GM18909 (cell line): ENCODE data around the gene DUOXA1.
"Not testable (repeated sequence)": the region's sequence is repeated elsewhere in the genome, so short reads cannot be mapped to it uniquely, and the experiment has no call there.

Source experiments
- ATAC-seq: cut with Tn5 transposase; IDR thresholded peaks from one replicate; pipeline ENCODE4 v1.9.1; 2021; ENCODE audit warnings: mild to moderate bottlenecking; ENCODE audit not compliant: unreplicated experiment, poor library complexity

Gene DUOXA1

DNA sequence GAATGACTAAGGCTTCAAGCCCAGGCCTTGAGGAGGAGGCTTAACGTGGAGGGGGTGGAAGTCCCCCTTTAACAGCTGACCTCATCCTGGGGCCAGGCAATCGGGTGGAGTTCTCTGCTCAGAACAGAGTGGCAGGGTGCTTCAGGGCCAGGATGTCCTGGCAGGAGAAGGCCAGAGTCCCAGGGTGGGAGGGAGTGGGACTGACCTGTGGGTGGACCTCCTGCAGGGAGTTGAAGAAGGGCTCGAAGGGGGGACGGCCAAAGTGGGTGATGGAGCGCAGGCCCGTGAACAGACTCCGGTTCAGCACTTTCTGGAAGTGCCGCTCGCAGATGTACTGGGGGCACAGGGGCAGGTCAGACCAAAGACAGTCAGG is 35.3 kb downstream of the DUOXA1 start:
- ATAC-seq: no peak

DNA sequence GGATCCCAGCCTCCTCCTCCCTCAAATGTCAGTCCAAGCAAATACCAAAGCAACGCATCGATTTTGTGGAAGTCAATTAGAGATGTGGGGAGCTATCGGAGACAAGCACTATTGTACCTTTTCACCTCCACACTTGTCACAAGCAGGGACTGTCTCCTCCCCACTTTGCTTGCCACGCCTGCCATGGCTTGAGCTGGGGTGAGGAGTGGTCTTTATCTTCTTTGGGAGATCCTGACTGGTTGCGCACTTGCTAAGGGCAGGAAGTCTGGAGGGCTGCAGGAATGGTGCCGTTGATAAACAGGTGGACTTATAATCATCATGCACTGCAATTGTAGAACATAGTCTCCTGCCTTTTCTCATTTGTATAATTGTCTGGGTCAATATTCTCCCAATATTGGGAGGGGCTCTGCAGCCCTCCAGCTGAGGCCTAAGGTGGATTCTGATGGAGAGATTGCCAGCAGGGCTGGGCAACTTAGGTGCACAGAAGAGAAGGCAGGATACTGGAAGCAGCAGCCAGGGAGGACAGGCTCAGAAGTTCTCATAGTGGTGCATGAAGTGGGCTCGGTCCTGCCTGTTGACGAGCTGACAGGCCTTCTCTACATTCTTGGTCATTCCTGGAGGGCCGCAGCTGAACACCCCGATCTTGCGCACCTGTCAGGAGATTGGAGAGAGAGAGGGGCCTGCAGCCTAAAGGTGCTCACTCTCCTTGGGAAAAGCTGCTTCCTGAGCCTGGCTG is 35.9 kb downstream of the DUOXA1 start:
- ATAC-seq: no peak

GRCh38 chr15:45093013-45093412 is 36.7 kb downstream of the DUOXA1 start:
- ATAC-seq: no peak

- no peak for ATAC-seq
Measured at GRCh38 chr15:45091576-45091975, 38.1 kb downstream of the DUOXA1 start.

- no peak for ATAC-seq
Measured at GRCh38 chr15:45091161-45091560, 38.5 kb downstream of the DUOXA1 start.

GRCh38 chr15:45089712-45090373 is 39.8 kb downstream of the DUOXA1 start:
- ATAC-seq: no peak

GRCh38 chr15:45088801-45089711 is 40.6 kb downstream of the DUOXA1 start:
- ATAC-seq: no peak

DNA sequence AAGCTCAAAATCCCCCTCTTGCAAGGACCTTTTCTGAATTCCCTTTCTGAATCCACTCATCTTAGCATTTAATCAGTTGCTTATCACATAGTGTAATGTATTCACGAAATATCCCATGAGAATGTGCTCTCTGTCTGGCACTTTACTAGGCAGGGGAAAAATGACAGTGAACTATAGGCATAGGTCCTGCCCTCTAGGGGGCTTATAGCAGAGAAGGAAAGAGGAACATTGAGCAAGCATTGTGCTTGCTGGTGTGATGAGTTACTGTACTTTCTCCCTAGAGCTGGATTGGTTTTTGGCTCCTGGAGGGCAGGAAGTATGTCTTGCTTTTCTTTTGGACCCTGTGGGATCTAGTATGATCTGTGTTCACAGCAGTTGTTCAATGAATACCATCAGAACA is 42.2 kb downstream of the DUOXA1 start:
- no peak for ATAC-seq

GRCh38 chr15:45084163-45084562 is 45.5 kb downstream of the DUOXA1 start:
- ATAC-seq: no peak

GRCh38 chr15:45083223-45083622 is 46.5 kb downstream of the DUOXA1 start:
- ATAC-seq: no peak

DNA sequence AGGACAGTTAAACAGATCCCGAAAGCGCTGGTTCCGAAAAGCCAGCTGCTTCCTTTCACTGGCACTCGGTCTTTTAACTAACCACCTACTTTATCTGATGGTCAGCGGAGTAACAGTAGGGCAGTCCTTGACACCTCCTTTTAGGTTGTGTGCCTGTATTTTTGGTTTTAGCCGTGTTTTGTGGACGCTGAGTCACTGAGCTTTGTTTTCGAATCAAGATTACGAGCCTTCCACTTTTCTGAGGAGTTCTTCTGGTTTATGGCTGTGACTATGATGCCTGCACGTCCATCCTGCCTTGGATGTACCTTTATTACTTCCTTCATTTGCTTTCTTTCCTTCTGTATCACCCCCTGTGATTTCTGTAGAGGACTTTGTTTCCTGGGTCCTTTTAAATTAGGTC is 47.3 kb downstream of the DUOXA1 start:
- not testable (repeated sequence) for ATAC-seq

DNA sequence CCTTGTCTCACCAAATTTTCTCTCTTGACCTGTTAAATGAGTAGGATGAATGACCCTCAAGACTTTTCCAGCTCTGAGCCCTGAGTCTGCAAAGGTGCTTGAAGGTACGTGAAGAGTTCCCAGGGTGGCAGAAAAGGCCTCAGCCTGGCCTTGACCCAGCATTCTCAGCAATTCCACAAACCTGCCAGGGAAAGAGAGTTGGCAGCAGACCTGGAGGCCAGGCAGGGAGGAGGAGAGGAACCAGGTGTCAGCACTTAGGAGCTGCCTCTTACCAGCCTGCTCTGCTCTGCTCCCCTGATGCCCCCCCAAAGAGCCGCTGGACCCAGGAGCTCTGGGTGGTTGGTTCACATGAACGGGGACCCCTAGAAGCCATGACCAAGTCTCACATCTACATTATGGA is 49.1 kb downstream of the DUOXA1 start:
- ATAC-seq: not testable (repeated sequence)

DNA sequence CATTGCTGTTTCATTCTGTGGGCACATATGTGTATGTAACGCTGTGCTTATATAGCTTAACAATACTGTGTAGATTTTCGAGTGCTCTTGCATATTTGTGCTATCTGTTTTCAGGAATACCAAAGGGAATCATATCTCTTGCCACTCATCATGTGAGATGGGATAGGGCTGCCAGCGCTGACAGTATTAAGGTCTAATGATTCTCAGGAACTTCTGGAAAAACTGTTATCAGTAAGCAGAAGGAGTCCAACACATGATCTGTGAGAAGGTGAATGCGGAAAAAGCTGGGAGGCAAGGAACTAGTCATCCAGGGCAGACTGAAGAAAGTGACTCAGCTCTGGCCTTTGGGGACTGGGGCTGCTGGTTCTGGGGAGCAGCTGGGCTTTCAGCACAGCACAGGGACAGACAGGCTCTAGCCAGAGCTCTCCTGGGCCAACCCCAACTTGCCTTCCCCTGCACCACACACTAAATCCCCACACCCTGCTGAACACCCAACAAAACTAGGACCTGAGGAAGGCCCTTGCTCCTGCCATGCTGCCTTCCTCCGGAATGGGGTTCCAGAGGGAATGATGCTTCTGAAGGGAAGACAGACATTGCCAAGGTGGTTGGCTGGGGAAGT is 49.9 kb downstream of the DUOXA1 start:
- ATAC-seq: not testable (repeated sequence)

DNA sequence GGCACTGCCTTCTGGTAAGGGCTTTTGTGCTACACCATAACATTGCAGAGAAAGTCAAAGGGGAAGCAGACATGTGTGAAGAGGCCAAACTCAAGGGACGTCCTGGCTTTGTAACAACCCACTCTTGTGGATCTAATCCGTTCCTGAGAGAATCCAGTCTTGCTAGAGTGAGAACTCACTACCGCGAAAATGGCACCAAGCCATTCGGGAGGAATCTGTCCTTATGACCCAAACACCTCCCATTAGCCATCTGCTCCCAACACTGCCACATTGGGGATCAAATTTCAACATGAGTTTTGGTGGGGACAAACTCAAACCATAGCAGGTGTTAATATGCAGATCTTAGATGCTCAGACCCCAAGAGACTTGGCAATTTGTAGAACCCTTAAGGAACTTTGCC is 50.5 kb downstream of the DUOXA1 start:
- not testable (repeated sequence) for ATAC-seq

DNA sequence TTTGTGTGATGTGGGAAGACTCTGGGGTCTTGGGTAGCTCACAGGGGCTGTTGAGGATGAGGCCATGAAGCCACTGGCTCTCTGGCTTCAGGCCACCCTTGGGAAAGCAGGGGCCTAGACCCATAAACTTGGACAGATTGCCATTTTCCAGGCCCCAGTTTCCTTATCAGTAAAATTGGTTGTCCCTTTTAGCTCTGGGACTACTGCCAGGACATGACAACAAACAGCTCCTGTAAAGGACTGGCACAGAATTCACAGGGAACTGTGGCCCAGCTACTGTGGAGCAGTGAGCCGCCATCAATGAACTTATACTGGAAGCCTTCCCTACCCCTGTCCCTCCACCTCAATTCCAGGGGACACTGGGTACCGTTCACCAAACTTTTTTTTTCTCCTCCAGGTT is 52.3 kb downstream of the DUOXA1 start:
- not testable (repeated sequence) for ATAC-seq

DNA sequence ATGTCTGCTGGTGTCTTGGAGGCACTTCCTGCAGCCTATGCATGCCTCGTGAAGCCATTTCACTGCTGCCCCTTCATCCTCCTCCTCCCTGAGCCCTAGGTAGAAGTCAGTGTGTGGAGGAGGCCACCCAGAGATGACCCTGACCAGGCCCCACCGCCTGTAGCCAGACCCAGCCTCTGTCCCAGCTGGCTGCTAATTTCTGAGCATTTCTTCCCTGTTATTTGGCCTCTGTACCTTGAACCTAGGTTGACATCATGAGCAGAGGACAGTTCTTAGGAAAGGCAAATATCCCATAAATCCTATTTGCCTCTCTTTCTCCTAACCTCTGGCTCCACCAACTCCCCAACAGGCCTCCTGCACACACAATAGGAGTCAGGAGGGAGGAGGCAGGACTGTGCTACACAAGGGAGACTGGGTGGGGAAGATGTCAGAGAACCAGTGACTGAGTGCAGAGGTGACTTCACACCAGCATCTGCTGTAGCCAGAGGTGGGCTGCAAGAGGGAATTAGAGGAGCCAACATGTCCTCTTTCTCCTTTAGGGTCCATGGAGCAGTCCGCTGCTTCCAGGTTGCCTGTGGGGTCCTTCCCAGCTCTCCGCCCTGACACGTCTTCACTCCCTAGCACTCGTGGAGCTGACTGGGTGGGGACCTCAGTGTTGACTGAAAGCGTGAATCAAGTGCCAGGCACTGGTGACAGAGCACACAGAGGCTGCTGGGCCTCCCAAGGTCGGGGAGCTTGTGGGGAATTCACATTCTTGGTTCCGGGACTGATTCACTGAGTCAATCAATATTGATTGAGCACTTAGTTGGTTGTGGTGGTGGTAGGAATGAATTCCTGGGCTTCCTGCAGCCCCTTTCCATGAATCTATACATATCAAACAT is 54.0 kb downstream of the DUOXA1 start:
- ATAC-seq: not testable (repeated sequence)

DNA sequence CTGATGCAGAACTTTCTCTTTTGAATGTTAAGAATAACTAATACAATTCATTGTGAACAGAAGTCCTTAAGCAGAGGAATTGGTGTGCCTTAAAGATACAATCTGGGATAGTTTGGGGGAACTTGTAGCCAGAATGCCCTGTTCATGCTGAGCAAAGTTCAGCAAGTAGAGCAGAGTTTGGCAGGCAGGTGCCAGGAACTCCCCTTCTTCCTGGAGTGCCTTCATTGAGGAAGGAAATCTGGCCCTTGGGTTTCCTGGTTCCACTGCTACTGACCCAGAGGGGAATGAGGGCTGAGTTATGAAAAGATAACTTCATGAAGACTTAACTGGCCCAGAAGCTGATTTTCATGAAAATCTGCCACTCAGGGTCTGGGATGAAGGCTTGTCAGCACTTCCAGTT is 56.1 kb downstream of the DUOXA1 start:
- not testable (repeated sequence) for ATAC-seq

GRCh38 chr15:45069942-45070360 is 59.7 kb downstream of the DUOXA1 start:
- not testable (repeated sequence) for ATAC-seq
